ENCODE results near the gene CACNA2D3. TPM values are rescaled to one million over a fixed set of nuclear protein-coding genes. Genes with fewer than 3 reads are reported as not detected.

CACNA2D3 gene
- total and polyA plus RNA-seq, 4 donors: 0.06 to 0.37 (median 0.08) TPM; not detected in 1

DNA sequence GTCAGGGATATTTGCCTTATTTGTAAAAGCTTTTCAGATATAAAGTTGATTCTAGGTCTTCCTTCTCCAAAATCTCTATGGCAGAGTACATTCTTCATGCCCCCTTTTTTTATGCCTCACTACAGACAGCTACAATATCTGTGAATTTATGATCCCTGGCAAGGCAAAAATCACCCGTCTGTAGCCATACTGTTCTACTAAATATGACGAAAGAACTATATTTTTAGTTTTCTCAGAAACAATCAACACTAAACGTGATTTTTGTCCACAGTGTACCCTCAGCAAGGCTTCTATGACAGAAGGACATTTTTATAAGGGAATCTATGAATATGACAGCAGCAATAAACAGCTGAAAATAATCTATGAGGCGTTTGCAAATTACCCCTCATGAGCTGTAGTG is 792.8 kb downstream of the CACNA2D3 start:
- Histone ChIP-seq H3K4me3 (ENCODE audit: low read depth in 1 of 3, low read length in 3 of 3) (no peak overlapping the region), H3K36me3 (ENCODE audit: control insufficient read depth in 4 of 4, insufficient read depth in 3 of 4, low read depth in 1 of 4, low read length in 3 of 4) (no peaks in the 10 kb centered on the region), H3K9me3 (ENCODE audit: control insufficient read depth in 4 of 4, low read length in 3 of 4) (peaks cover 0 to 3% (median 0%) of the 10 kb centered on the region in 4 donors), H3K4me1 (ENCODE audit: control insufficient read depth in 4 of 4, insufficient read depth in 4 of 4, low read length in 3 of 4) (no peaks in the 10 kb centered on the region), H3K27ac (ENCODE audit: low read depth in 1 of 2, low read length in 2 of 2) (no peak overlapping the region), H3K9ac (ENCODE audit: low read depth in 1 of 2, low read length in 2 of 2) (no peak overlapping the region), H3K27me3 (ENCODE audit: control insufficient read depth in 4 of 4, insufficient read depth in 4 of 4, low read length in 3 of 4) (no peaks in the 10 kb centered on the region)
- 52% methylated on average over 4 of the region's 4 CpGs for WGBS
- TF ChIP-seq HNF4G (IDR thresholded peaks at IDR 0.05) (no peak), RXRA (IDR thresholded peaks at IDR 0.05) (no peak), YY1 (IDR thresholded peaks at IDR 0.05) (no peak), MAX (IDR thresholded peaks at IDR 0.05) (no peak), FOXA1 (IDR thresholded peaks at IDR 0.05) (no peak), SP1 (IDR thresholded peaks at IDR 0.05) (no peak), EGR1 (IDR thresholded peaks at IDR 0.05; ENCODE audit: low read depth in 2 of 2) (no peak), HNF4A (conservative IDR thresholded peaks at IDR 0.05) (no peak), RAD21 (IDR thresholded peaks at IDR 0.05) (no peak), GABPA (IDR thresholded peaks at IDR 0.05 in 1 of 2, conservative IDR thresholded peaks at IDR 0.05 in 1 of 2) (no peak), CTCF (IDR thresholded peaks at IDR 0.05; ENCODE audit: low read depth, low read length, missing input control) (no peak), TAF1 (conservative IDR thresholded peaks at IDR 0.05) (no peak), NR2F2 (IDR thresholded peaks at IDR 0.05) (no peak)
- TF ChIP-seq, protein P1, sequence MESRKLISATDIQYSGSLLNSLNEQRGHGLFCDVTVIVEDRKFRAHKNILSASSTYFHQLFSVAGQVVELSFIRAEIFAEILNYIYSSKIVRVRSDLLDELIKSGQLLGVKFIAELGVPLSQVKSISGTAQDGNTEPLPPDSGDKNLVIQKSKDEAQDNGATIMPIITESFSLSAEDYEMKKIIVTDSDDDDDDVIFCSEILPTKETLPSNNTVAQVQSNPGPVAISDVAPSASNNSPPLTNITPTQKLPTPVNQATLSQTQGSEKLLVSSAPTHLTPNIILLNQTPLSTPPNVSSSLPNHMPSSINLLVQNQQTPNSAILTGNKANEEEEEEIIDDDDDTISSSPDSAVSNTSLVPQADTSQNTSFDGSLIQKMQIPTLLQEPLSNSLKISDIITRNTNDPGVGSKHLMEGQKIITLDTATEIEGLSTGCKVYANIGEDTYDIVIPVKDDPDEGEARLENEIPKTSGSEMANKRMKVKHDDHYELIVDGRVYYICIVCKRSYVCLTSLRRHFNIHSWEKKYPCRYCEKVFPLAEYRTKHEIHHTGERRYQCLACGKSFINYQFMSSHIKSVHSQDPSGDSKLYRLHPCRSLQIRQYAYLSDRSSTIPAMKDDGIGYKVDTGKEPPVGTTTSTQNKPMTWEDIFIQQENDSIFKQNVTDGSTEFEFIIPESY (IDR thresholded peaks at IDR 0.05): no peak
- TF ChIP-seq, protein P2, sequence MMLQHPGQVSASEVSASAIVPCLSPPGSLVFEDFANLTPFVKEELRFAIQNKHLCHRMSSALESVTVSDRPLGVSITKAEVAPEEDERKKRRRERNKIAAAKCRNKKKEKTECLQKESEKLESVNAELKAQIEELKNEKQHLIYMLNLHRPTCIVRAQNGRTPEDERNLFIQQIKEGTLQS (IDR thresholded peaks at IDR 0.05): no peak
- no peak for DNase-seq (ENCODE audit: low spot score)

DNA sequence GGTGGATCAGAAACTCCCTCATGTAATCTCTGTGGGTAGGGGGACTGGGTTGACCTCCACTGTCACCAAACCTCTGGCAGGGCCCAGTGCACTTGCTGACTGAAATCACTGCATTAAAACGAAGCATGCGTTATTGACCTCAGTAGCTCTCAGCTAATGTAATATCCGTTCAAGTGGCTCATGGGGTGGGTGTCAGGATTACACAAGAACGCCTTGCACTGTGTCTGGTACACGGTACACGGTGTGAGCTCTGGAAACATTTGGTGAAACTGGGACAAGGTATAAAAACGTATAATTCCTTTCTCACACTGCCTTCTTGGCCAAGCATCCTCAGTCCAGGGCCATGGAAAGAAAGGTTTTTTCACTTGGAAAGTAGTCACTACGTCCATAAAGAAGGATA is 793.6 kb downstream of the CACNA2D3 start:
- H3K9me3 ChIP-seq (ENCODE audit: control insufficient read depth in 4 of 4, low read length in 3 of 4): peaks cover 0 to 3% (median 0%) of the 10 kb centered on the region in 4 donors
- H3K27me3 ChIP-seq (ENCODE audit: control insufficient read depth in 4 of 4, insufficient read depth in 4 of 4, low read length in 3 of 4): no peaks in the 10 kb centered on the region
- no peaks in the 10 kb centered on the region for H3K4me1 ChIP-seq (ENCODE audit: control insufficient read depth in 4 of 4, insufficient read depth in 4 of 4, low read length in 3 of 4)
- DNase-seq (ENCODE audit: low spot score): no peak
- 78% methylated on average over 8 of the region's 8 CpGs for WGBS
- no peak overlapping the region for H3K9ac ChIP-seq (ENCODE audit: low read depth in 1 of 2, low read length in 2 of 2)
- H3K27ac ChIP-seq (ENCODE audit: low read depth in 1 of 2, low read length in 2 of 2): no peak overlapping the region
- no peaks in the 10 kb centered on the region for H3K36me3 ChIP-seq (ENCODE audit: control insufficient read depth in 4 of 4, insufficient read depth in 3 of 4, low read depth in 1 of 4, low read length in 3 of 4)
- no peak overlapping the region for H3K4me3 ChIP-seq (ENCODE audit: low read depth in 1 of 3, low read length in 3 of 3)
- TF ChIP-seq, protein P1 (IDR thresholded peaks at IDR 0.05): no peak
